Stimulated activated CD8-positive, alpha-beta memory T cell treated with anti-CD3 and anti-CD28 coated beads, Interleukin-15, amount 100 ng/mL, for 4 hours (primary cell): Measurements from ENCODE around the gene SPRR2G.
"Not testable (repeated sequence)": the region's sequence is repeated elsewhere in the genome, so short reads cannot be mapped to it uniquely, and the experiment has no call there.

Source experiments
- DNase-seq, 2 donors: peaks; one replicate each; pipeline ENCODE4 v3.0.0-alpha.2; 2020; ENCODE audit warnings: low read depth in 2 of 2

Gene SPRR2G

DNA sequence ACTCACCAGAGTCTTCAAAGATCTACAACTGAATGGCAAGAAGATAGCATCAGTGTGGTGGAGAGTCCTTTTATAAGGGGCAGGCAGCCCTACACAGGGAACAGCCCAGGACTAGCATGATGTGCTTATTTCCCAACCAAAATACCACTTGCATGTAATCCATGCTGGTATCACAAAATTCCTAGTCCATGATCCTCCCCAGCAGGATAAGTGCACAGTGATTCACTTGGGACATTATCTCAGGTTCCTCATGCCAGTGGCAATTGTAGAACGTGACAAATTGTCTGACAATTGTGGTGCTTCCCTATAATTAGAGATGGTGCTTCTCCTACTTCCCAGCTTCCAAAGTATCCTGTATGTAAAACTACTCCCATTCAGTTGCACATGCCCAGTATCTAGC lies at the start of gene SPRR2G:
SPRR2G (minus strand) TSS at position 45 of the 400 bp plus-strand sequence. CDS start 780 bp downstream, outside the sequence.
- DNase-seq, result no peak

DNA sequence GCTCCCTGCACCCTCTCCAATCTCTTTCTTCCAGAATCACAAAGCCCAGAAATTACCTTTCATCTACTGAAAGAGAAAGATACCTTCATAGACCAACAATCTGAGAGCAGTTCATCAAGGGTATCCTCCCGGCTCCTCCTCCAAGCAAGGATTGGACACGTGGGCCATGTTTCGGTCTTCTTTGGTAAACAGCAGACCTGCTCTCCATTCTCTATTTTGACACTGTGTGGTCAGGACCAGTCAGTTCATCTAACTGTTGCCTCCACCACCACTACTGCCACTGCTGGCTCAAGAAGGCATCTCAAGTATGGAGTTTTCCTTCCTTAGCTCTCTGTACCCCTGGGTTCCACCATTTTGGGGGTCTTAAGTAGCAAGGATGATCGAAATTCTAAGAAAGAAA lies 44.5 kb upstream of the SPRR2G start:
- DNase-seq, result no peak

DNA sequence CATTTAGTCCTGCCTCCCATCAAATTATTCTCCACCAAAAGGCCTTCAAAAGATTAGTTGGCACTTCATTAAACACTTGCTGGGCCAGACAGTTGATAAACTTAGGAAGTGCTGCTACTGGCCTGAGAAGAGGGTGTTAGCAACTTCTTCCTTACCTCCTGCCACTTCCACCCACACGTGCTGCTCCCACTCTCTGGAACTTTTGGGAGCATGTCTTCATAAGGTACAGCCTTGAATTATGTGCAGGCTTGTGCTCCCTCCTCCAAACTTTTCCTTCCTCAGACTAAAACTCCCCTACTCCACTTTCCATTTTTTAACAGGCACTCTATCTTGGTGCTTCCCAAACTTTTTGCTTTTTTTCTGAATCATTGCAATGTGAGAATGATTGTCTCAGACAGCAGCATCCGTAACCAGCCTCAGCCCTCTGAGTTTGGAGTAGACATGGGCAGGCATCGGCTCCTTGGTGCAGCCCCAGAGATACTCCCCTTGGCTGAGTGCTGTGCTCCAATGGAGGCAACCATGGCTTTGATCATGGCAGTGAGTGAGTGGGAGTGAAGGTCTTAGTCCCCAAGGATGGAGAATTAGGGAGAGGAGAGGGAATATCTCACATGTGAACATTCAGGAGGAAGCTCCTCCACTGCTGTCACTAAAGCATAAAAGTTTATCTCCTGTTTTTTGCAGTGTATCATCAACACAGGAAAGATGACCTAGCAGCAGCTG lies 43.8 kb upstream of the SPRR2G start:
- DNase-seq, result no peak

DNA sequence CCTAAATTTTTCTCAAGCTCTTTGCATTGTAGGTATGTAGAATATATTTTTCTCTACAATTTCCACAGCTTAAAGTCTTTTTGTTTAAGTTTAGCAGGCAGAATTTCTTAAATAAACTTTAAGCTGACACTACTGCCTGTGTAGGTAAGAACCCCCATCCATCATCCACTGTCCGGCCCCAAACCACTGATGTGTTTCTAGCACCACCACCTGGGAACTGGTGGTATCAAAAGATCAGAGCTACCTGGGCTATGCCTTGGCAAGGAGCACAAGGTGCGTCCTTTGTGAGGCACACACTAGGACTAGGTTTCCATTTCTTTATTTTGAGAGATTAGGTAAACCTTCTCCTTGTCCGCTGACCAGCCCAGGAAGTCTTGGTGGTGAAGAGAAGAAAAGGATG lies 42.0 kb upstream of the SPRR2G start:
- DNase-seq, result no peak

DNA sequence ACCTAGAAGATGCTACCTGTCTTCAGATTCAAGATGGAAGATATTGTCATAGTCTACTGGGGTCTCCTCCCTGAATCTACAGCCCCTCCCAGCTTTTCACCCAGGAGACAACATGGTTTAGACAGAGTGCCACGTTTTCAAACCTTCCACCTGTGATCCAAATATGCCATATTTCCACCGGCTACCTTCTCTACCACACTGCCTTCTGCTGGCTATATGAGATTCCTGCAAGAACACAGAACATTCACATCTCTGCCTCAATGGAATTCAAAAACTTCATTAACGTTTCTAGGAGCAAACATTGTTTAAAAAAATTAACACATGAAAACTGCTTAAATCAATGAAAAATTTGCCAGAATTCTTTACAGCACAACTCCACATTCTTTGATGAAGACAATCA lies 39.7 kb upstream of the SPRR2G start:
- no peak for DNase-seq

DNA sequence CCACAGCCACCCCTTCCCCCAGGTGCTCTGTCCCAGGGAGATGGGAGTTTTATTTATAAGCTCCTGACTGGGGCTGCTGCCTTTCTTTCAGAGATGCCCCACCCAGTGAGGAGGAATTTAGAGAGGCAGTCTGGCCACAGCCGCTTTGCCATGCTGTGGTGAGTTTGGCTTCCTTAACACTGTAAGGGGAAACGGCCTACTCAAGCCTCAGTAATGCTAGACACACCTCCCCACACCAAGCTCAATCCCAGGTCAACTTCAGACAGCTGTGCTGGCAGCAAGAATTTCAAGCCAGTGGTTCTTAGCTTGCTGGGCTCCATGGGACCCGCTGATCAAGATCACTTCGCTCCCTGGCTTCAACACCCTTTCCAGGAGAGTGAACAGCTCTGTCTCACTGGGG lies 37.6 kb upstream of the SPRR2G start:
- not testable (repeated sequence) for DNase-seq

DNA sequence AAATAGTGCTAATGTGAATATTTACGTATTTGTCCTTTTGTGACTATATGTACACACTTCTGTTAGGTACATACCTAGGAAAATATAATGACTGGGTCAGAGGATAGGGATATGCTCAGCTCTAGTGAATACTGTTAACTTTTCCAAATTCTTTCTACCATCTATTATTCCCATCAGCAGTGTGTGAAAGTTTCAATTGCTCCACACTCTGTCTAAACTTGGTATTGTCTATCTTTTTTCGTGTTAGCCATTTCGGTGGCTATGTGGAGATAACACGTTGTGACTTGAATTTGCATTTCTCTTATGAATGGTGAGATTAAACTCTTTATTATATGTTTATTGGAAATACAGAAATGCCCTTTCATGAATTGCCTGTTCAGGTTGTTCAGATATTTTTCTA lies 29.9 kb upstream of the SPRR2G start:
- no peak for DNase-seq

DNA sequence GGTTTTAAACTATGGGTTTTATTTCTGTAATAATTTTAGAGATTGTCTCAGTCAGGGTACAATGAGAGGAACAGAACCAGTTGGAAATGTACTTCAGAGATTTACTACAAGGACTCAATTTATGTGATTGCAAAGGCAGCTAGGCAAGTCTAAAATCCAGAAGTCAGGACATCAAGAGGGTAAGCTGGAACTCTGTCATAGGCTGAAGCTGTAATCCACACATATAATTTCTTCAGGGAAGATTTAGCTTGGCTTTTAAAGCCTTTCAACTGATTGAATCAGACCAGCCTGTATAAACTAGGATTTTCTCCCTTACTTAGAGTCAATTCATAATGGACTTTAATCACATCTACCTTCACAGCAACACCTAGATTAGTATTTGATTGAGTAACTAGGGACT lies 28.2 kb upstream of the SPRR2G start:
- DNase-seq, result no peak

DNA sequence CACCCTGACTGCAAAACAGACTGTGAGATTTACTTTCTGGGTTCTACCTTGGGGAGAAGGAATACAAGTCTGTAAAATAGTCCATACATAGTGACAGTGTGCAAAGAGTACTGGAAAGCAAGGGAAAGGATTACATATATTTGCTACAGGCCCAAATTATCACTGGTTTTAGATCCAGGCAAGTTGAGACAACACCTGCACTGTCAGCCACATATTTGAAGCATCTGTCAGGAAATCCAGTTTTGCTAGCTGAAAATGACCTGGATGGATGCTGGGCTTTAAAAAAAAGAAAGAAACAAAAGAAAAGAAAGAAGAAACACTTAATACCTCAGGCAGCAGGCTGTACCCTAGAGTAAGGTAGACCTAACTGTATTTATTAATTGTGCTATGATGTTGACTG lies 23.9 kb upstream of the SPRR2G start:
- DNase-seq, result no peak

DNA sequence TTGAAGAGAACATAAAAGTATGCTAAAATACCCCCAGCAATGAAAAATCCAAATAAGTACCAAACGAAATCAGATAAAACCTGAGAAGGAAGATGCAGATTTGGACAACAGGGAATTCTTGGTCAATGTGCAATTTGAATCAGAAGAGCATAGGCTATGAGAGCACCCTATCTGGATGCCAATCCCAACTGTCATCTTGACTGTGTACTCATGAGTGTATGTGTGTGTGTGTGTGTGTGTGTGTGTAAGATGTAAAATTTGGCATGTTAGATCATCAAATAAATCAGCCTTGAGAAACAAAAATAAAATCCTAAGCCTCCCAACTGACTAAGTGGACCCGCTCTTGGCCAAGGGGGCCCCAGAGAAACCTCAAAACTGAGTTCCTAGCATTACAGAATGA lies 18.0 kb upstream of the SPRR2G start:
- DNase-seq, result no peak

DNA sequence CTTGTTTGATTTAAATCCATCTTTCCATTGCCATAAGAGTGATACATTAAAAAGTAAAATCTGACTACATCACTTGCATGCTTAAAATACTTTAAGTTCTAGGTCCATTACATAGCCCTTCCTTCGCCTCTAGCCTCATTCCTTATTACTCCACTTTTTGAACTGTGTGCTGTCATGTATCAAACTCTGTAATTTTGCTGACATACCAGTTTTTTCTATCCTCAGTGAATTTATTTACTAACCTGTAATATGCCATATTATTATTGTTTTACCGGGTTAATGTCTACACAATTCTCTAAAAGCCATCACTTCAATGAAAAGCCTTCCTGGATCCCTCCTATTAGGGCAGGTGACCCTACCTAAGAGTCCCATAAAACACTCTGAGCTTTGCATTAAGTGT lies 4.9 kb upstream of the SPRR2G start:
- DNase-seq, result no peak

DNA sequence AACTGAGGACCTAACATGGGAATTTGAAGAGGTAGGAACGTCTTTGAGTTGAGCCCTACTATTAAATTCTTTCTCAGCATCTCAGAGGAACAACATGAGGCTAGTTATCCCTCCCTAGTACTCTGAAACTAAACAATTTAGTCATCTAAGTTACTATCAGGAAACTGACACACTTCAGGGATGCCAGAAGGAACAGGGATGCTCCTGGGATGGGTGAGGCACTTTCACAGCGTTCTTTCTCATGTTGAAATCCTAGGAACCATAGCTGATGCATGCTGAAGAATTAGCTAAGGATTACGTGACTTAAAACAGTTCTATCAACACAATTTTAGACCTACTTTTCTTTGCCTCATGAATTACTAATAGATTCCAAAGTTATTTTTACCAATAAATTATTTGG lies 1.8 kb upstream of the SPRR2G start:
- DNase-seq, result no peak

DNA sequence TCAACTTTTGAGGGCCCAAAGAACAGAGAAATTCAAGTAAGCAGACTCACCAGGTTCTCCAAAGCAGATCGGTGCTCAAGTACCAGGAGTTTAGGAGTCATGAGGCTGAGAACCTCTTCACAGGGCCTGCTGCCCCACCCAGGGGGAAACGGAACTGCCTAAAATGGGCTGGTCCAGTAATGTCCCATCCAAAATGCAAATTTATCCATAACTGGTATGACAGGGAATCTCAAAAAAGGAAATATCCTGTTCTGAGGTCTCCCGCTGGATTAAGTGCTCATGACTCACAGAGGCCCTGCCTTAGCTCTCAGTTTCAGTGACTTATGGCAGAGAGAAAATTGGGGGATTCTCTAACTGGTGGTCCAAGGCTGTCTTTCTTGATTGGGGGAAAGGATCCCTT lies 9.3 kb downstream of the SPRR2G start:
- DNase-seq, result no peak

DNA sequence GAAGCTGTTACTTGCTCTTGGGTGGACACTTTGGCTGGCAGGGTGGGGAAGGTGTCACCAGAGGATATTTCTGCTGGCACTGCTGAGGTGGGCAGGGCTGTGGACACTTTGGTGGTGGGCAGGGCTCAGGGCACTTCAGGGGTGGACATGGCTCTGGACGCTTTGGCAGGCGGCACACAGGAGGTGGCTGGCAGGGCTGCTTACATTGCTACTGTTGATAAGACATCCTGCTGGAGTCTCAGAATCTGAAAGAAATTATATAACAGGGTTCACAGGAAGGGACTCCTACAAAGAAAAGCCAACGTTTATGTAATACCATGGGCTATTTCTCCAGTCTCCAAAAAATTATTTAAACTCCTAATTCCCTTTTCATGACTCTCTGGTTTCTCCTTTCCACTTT lies 10.2 kb downstream of the SPRR2G start:
- DNase-seq, result no peak

DNA sequence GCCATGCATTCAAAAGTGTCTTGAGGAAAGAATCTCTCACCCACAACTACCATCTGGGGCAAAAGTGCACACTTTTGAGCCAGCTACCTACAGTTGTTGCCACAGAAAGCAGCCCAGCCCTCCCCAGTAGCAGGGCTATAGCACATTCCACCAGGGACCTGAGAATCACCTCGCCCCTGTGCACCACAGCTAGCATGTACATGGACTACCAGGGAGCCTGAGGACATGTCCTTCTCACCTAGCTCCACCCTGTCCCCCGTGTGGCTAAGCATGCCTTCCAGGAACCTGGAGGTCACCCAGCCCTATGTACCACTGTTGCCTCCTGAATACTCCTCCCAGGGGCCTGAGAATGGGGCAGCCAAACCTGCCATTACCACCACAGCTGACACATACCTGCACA lies 16.9 kb downstream of the SPRR2G start:
- DNase-seq, result no peak

DNA sequence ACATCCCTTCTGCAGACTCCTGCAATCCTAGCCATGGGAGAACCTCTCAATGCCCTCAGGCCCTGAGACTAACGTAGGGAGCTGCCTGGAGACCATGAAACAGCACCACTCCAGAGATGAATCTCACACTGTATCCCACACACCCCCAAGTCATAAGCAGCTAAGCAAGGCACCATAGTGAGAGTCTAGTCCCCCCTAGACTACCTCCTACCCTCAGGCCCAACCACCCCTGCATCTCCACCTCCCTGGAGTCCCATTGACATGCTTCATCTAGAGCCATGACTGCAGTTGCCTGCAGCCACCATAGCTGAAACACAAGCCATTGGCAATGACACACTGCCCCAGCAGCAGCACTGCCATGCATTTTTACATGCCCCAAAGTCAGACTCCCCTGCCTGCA lies 17.4 kb downstream of the SPRR2G start:
- DNase-seq, result no peak

DNA sequence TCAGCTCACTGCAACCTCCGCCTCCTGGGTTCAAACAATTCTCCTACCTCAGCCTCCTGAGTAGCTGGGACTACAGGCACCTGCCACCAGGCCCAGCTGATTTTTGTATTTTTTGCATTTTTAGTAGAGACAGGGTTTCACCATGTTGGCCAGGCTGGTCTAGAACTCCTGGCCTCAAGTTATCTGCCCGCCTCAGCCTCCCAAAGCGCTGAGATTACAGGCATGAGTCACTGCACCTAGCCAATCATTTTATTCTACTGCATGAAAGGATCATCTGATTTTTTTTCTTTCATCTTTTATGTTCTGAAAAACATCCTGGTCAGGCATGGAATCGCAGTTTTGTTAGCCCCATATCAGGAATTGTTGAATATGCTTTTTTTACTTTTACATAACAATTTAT lies 22.0 kb downstream of the SPRR2G start:
- not testable (repeated sequence) for DNase-seq

DNA sequence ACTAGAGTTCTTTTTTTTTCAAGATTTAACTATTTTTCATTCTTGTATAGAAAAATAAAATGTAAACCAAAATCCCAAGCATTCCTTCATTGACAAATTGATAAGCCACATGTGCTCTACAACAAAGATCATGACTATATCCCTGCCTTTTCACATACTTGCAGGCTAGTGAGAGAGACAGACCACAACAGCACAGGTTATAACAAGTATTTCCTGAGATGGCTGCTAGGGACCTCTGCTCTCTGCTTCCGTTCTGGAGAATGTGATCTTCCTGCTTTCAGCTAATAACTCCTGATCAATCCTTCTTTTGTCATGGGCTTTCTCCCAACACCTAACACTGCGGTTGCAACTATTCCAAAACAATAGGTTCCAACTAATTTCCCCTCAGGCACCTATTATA lies 23.4 kb downstream of the SPRR2G start:
- DNase-seq, result no peak

DNA sequence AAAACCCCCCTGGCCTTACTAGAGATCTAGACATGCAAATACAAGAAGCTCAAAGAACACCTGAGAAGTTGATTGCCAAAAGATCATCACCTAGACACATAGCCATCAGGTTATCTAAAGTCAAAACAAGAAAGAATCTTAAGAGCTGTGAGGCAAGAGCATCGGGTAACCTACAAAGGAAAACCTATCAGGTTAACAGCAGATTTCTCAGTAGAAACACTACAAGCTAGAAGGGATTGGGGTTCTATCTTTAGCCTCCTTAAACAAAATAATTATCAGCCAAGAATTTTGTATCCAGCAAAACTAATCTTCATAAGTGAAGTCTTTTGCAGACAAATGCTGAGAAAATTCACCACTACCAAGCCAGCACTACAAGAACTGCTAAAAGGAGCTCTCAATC lies 25.2 kb downstream of the SPRR2G start:
- DNase-seq, result no peak

DNA sequence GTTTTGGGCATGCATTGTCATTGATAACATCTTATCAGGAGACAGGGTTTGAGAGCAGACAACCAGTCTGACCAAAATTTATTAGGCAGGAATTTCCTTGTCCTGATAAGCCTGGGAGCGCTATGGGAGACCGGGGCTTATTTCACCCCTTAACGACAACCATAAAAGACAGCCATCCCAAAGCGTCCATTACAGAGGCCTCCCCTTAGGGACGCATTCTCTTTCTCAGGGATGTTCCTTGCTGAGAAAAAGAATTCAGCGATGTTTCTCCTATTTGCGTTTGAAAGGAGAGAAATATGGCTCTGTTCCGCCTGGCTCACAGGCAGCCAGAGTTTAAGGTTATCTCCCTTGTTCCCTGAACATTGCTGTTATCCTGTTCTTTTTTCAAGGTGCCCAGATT lies 26.9 kb downstream of the SPRR2G start:
- not testable (repeated sequence) for DNase-seq

DNA sequence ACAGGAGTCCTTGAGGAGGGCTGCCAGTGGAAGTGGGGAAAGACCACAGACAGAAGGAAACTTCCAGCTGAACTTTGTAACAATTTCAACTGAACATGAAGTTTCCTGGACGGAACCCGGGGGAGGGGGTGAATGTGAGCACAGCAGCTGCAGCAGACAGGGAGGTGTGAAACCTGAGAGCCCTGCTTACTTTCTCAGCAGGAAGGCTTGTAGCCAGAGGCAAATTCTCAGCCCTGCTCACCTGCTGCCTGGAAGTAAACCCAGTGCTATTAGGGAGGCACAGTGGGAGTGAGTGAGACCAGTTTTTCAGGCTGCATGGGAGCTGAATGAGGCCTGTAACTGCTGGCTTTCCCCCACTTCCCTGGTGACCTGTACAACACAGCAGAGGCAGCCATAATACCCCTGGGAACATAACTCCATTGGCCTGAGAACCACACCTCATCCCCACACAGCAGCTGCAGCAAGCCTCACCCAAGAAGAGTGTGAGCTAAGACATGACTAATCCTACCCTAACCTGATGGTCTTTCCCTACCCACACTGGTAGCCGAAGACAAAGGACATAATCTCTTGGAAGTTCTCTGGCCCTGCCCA lies 27.8 kb downstream of the SPRR2G start:
- no peak for DNase-seq

DNA sequence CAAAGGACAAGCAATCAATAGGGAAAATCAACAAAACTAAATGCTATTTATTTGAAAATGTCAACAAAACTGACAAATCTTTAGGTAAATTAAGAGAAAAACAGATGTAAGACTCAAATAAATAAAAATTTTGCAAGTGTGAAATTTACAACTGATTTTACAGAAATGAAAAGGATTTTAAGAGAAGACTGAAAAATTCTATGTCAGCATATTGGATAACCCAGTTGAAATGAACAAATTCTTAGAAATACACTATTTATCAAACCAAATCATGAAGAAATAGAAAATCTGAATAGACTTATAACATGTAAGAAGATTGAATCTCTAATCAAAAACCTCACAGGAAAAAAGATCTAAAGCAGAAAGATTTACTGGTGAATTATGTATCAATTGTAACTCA lies 29.7 kb downstream of the SPRR2G start:
- no peak for DNase-seq

DNA sequence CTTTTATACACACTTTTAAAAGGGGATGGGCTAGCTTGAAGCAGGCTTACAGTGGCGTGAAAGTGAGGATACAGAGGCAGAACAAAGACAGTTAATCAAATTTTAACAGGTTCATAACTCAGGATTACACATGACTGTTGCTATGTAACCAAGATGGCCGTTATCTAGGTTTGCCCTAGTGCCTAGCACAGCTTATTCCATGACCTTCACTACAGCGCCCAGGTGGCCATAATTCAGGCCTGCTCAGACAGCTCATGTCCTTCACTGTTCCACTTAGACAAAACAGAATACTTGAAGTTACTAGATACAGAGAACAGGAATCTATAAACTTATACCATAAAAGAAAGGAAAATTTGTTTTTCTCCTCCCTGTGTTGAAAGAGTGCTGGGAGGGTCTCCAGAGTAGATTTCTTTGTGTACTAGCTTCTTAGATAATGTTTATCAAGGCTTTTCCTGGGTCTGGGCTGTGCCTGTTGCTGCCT lies 31.2 kb downstream of the SPRR2G start:
- no peak for DNase-seq

DNA sequence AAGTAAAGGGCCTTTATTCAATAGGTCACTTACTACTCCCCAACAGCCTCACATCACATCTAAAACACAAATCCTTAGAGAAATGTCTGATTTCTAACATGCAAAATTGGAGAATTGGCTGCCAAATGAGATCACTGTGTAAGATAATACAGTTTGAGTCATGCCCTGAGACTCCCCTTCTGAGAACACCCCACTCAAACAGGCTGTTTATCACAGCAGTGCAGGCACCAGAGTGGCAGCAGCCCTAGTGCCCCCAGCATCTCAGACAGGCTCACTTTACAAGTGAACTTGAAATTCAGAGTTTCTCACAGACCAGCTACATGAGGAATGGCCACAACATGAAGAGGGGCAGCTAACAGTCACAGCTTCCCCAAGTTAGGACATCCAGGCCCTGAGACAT lies 35.4 kb downstream of the SPRR2G start:
- not testable (repeated sequence) for DNase-seq
